GM19099 (cell line): ENCODE results near the gene KCTD8.

Experiments used
- POLR2A ChIP-seq: IDR thresholded peaks from 3 replicates; pipeline ENCODE4 v1.6.1; 2011; ENCODE audit warnings: low read depth; ENCODE audit not compliant: insufficient read length; ENCODE audit errors: extremely low read depth

KCTD8 gene

GRCh38 chr4:44149282-44149681 lies 299.3 kb downstream of the KCTD8 start:
- no peak for TF ChIP-seq POLR2A

GRCh38 chr4:44147571-44148075 lies 301.0 kb downstream of the KCTD8 start:
- no peak for TF ChIP-seq POLR2A

- TF ChIP-seq POLR2A: no peak
These were observed 302.1 kb downstream of the KCTD8 start for GRCh38 chr4:44146516-44146915.

GRCh38 chr4:44145868-44146267 lies 302.7 kb downstream of the KCTD8 start:
- TF ChIP-seq POLR2A: no peak

GRCh38 chr4:44132526-44132925 lies 316.1 kb downstream of the KCTD8 start:
- no peak for TF ChIP-seq POLR2A
